Right atrium auricular region (tissue), 2 donors: ENCODE measurements around the gene MYO9A. TPM values are rescaled to one million over a fixed set of nuclear protein-coding genes. Genes with fewer than 3 reads are reported as not detected.

ENCODE experiments used
- DNase-seq: peaks from one replicate; pipeline ENCODE4 v3.0.0-alpha.2; 2019; ENCODE audit warnings: low spot score
- H3K27ac ChIP-seq, 2 donors: fragments of 200-600 bp; sonication (generic); 1 replicate in 1 of 2; 2 replicates in 1 of 2; pipeline ENCODE4 v1.5.1; 2016 to 2019
- H3K27me3 ChIP-seq, 2 donors: fragments of 200-600 bp; sonication (generic); one replicate each; pipeline versions ENCODE4 v1.5.1 to v1.6.0; 2017 to 2019
- H3K36me3 ChIP-seq: fragments of 200-600 bp; sonication (generic); one replicate; pipeline ENCODE4 v1.5.1; 2016
- H3K4me1 ChIP-seq, 2 donors: fragments of 200-600 bp; sonication (generic); one replicate each; pipeline versions ENCODE4 v1.5.1 to v1.6.0; 2017 to 2019
- H3K4me3 ChIP-seq, 2 donors: fragments of 200-600 bp; sonication (generic); 1 replicate in 1 of 2; 2 replicates in 1 of 2; pipeline ENCODE4 v1.5.1; 2017 to 2019; ENCODE audit warnings: mild to moderate bottlenecking in 1 of 2, moderate library complexity in 1 of 2
- H3K9me3 ChIP-seq, 2 donors: fragments of 200-600 bp; sonication (generic); one replicate each; pipeline ENCODE4 v1.5.1; 2019
- total RNA-seq, 2 donors: library from RNA; depleted of rRNA; stranded (reverse); fragments of >200 nt; gene quantifications; one replicate each; pipeline ENCODE4 v1.1.0, GENCODE V29; 2016
- TF ChIP-seq, protein P1 (sequence below), 2 donors: fragments of 200-600 bp; sonication (generic); IDR thresholded peaks; one replicate each; pipeline ENCODE4 v1.5.1; 2019; ENCODE audit warnings: antibody characterized with exemption in 2 of 2

MYO9A gene
- total RNA-seq, 2 donors from 2014 or later = 23.4 to 24.1 TPM

DNA sequence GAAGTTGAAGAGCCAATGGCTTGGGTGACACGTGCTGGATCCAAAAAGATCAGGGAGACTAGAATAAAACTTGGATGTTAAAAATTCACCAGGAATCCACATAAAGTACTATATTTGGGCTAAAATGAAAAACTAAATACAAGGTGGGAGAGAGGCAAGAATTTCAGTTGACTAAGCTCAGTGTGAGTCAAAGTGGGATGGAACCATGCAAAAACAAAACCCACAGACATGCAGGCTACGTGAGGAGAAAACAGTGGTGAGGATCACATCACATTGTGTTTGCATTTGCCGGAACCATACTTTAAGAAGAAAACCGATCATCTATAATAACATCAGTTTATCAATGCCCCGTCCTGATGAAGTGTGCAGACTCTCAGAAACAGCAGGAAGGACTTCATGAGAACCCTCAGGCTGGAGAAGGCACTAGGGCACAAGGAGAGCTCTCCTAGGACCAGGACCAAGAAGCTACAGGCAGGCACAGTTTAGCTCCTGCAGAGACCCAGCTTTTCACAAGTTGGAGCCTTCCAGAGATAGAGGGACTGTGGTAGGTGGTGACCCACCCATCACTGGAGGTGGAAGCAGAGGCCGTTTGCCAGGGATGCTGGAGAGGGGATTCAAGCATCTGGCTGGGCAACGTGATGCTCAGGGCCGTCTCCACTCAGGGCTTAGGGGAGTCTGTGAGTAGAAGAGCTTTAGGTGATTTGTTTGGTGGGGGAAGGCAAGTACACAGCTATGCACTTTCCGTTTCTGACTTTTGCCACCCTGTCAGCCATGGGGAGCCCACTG, 336.6 kb downstream of the MYO9A start:
- no peak for DNase-seq
- Histone ChIP-seq H3K4me1 (peaks cover 0 to 12% of the 10 kb centered on the region in 2 donors), H3K4me3 (no peak overlapping the region), H3K27ac (no peak overlapping the region), H3K9me3 (no peaks in the 10 kb centered on the region), H3K27me3 (no peaks in the 10 kb centered on the region), H3K36me3 (no peaks in the 10 kb centered on the region)
- TF ChIP-seq, protein P1, sequence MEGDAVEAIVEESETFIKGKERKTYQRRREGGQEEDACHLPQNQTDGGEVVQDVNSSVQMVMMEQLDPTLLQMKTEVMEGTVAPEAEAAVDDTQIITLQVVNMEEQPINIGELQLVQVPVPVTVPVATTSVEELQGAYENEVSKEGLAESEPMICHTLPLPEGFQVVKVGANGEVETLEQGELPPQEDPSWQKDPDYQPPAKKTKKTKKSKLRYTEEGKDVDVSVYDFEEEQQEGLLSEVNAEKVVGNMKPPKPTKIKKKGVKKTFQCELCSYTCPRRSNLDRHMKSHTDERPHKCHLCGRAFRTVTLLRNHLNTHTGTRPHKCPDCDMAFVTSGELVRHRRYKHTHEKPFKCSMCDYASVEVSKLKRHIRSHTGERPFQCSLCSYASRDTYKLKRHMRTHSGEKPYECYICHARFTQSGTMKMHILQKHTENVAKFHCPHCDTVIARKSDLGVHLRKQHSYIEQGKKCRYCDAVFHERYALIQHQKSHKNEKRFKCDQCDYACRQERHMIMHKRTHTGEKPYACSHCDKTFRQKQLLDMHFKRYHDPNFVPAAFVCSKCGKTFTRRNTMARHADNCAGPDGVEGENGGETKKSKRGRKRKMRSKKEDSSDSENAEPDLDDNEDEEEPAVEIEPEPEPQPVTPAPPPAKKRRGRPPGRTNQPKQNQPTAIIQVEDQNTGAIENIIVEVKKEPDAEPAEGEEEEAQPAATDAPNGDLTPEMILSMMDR (IDR thresholded peaks at IDR 0.05) = no peak

DNA sequence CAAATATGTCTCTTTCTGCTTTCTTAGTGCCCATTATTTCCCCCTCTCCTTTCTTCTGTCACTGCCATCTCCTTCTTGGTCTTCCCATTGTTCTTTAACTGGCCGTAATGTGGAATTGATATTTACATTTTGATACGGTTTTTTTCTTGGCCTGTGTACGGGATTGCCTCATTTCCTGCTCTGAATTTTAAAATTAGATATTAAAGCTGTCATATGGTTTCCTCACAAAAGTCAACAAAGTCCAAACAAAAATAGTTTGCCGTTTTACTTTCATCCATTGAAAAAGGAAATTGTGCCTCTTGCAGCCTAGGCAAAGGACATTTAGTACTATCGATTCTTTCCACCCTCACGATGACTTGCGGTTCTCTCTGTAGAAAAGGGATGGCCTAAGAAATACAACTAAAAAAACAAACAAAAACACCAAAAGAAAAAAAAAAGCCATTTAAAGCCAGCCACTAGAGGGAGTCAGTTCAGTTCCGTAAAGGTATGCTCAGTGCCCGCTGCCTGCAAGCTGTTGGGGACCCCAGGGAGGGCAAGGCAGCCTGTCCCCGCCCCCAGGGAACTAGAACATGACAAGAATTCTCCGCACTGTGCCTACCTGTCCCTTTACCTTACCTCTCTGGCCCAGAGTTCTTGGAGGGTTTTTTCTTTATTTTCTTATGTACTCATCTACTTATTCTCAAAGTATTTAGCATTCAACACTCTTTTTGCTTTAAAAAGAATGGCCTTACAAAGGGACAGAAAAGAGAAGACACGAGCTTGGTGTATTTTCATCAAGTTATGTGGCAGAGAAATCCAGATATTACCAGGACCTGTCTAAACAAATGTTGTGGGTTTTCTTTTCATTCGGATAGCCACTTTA, 337.6 kb downstream of the MYO9A start:
- no peaks in the 10 kb centered on the region for H3K27me3 ChIP-seq
- TF ChIP-seq, protein P1 (IDR thresholded peaks at IDR 0.05) = peak; percentile 67 to 78
- peak; percentile 55 for DNase-seq
- H3K36me3 ChIP-seq = no peaks in the 10 kb centered on the region
- peak overlapping the region in 1 of 2 donors; percentile 17 for H3K27ac ChIP-seq
- peaks cover 0 to 12% of the 10 kb centered on the region in 2 donors for H3K4me1 ChIP-seq
- H3K9me3 ChIP-seq = no peaks in the 10 kb centered on the region
- no peak overlapping the region for H3K4me3 ChIP-seq

DNA sequence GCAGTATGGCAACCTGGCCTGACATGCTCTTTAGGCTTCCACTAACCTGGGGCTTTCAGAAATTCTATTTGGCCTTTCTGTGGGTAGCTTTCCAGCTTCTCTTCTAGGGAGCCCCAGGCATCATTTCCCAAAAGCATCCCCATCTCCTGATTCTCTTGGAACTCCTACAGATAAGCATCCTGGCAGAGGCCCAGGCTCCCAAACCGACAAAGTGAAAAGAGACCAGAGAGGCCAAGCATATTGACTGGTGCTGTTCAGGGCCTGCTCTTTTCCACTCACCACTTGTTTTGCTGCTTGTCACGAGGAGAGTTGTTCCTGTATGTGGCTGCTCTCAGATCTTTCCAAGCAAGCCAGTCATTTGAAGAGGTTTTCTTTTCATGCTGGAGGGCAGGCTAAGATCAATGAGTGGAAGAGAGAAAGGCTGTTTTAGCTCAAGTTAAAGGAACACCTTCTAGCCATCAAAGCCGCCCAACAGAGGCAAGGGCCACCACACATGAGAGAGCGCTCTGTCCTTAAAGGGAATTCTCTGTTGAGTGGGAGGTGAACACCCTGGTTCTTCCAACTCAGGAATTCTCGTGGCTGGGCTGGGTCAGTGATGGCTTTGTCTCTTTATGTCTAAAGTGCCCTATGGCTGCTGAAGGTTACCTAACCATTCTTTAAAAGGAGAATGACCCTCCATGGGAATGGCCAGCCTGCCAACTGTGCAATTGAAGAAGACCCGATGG, 338.7 kb downstream of the MYO9A start:
- Histone ChIP-seq H3K9me3 (no peaks in the 10 kb centered on the region), H3K27ac (no peak overlapping the region), H3K4me1 (peaks cover 0 to 12% of the 10 kb centered on the region in 2 donors), H3K36me3 (no peaks in the 10 kb centered on the region), H3K27me3 (no peaks in the 10 kb centered on the region), H3K4me3 (no peak overlapping the region)
- peak; percentile 53 for DNase-seq
- TF ChIP-seq, protein P1 (IDR thresholded peaks at IDR 0.05) = no peak

DNA sequence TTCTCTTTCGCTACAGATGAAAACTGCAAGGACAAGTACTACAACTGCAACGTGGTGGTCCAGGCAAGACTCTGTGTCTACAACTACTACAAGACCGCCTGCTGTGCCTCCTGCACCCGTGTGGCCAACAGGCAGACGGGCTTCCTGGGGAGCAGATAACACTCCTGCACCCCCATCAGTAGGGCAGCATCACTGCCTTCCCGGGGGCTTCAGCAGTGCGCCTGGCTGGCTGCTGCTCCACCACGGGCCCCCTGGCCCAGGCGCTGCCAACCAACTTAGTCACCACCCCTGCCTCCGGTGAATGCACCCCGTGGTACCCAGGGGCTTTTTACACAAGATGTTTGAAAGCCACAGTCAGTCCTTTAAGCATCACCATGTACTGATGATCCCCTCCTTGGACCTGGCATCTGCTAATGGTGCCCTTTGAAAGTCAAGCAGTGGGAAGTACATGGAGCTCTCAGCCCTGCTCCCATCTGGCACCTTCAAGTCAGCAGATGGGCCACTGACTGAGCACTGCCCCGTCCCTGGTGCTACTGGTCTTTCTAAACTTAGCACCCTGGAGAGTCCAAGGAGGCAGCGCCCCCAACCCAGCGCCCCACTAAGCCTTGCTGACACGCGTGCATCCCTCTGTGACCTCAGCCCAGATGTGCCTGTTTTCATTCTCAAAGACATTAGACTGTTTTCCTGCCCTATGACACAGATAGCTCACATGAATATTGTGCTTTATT, 340.6 kb downstream of the MYO9A start:
- TF ChIP-seq, protein P1 (IDR thresholded peaks at IDR 0.05) = no peak
- no peak overlapping the region for H3K4me3 ChIP-seq
- H3K9me3 ChIP-seq = no peaks in the 10 kb centered on the region
- H3K36me3 ChIP-seq = no peaks in the 10 kb centered on the region
- DNase-seq = no peak
- no peak overlapping the region for H3K27ac ChIP-seq
- peaks cover 0 to 12% of the 10 kb centered on the region in 2 donors for H3K4me1 ChIP-seq
- H3K27me3 ChIP-seq = no peaks in the 10 kb centered on the region

DNA sequence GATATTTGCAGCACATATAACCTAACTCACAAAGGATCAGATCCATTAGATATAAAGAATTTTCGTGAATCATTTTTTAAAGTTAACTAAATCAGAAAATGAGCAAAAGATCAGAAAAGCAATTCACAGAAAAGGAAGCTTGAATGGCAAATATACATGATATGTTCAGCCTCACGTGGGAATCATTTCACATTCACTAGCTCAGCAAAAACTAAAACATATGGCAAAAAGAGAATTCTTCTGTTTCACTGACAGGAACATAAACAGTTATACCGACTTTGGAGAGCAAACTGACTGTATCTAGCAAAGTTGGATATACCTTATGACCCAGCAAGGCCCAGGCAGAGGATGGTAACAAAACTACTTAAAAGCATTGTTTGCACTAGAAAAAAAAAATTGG, 341.6 kb downstream of the MYO9A start:
- no peak overlapping the region for H3K4me3 ChIP-seq
- no peak for DNase-seq
- H3K4me1 ChIP-seq = peaks cover 0 to 12% of the 10 kb centered on the region in 2 donors
- no peaks in the 10 kb centered on the region for H3K36me3 ChIP-seq
- no peaks in the 10 kb centered on the region for H3K27me3 ChIP-seq
- no peak overlapping the region for H3K27ac ChIP-seq
- TF ChIP-seq, protein P1 (IDR thresholded peaks at IDR 0.05) = no peak
- no peaks in the 10 kb centered on the region for H3K9me3 ChIP-seq
